Glomerular visceral epithelial cell (primary cell): ENCODE data around the gene ARF1.

Source experiments
- DNase-seq: peaks from one replicate; pipeline ENCODE4 v3.0.0-alpha.2; 2016; ENCODE audit errors: extremely low spot score

Gene ARF1

GRCh38 chr1:228122921-228123441 lies 40.5 kb downstream of the ARF1 start:
- DNase-seq = no peak

GRCh38 chr1:228123505-228123904 lies 41.0 kb downstream of the ARF1 start:
- no peak for DNase-seq

- DNase-seq = no peak
Observed at GRCh38 chr1:228125185-228125584, 42.7 kb downstream of the ARF1 start.

GRCh38 chr1:228131766-228132165 lies 49.3 kb downstream of the ARF1 start:
- DNase-seq = no peak

GRCh38 chr1:228134591-228134990 lies 52.1 kb downstream of the ARF1 start:
- no peak for DNase-seq

- no peak for DNase-seq
Observed at GRCh38 chr1:228136901-228137300, 54.4 kb downstream of the ARF1 start.

GRCh38 chr1:228139406-228139930 lies 57.0 kb downstream of the ARF1 start:
- no peak for DNase-seq

GRCh38 chr1:228139931-228140723 lies 57.6 kb downstream of the ARF1 start, which contains the start of gene GUK1:
GUK1 (plus strand) TSS chr1:228140279; CDS start chr1:228140303, 24 bp downstream.
- DNase-seq = peak; percentile 100

- DNase-seq = no peak
Observed at GRCh38 chr1:228140724-228141225, 58.3 kb downstream of the ARF1 start.

GRCh38 chr1:228141226-228142044 lies 58.9 kb downstream of the ARF1 start:
- DNase-seq = peak; percentile 88

- no peak for DNase-seq
Observed at GRCh38 chr1:228142155-228142691, 59.7 kb downstream of the ARF1 start.

- no peak for DNase-seq
Observed at GRCh38 chr1:228142701-228143136, 60.2 kb downstream of the ARF1 start.

- no peak for DNase-seq
Observed at GRCh38 chr1:228143480-228144192, 61.1 kb downstream of the ARF1 start.

GRCh38 chr1:228144193-228144992 lies 61.9 kb downstream of the ARF1 start:
- DNase-seq = no peak

- no peak for DNase-seq
Observed at GRCh38 chr1:228144993-228145343, 62.5 kb downstream of the ARF1 start.

GRCh38 chr1:228145463-228146416 lies 63.2 kb downstream of the ARF1 start:
- DNase-seq = no peak

- DNase-seq = no peak
Observed at GRCh38 chr1:228146417-228147150, 64.1 kb downstream of the ARF1 start.

- DNase-seq = no peak
Observed at GRCh38 chr1:228147151-228147693, 64.7 kb downstream of the ARF1 start.
